ENCODE data around the gene PPM1E. TPM values are rescaled to one million over a fixed set of nuclear protein-coding genes. Genes with fewer than 3 reads are reported as not detected.
A peak's percentile ranks its signal among the peaks of the same experiment; 100 is the strongest.

PPM1E gene
- total and polyA plus RNA-seq, 4 donors = 0.08 to 1.3 (median 0.66) TPM

DNA sequence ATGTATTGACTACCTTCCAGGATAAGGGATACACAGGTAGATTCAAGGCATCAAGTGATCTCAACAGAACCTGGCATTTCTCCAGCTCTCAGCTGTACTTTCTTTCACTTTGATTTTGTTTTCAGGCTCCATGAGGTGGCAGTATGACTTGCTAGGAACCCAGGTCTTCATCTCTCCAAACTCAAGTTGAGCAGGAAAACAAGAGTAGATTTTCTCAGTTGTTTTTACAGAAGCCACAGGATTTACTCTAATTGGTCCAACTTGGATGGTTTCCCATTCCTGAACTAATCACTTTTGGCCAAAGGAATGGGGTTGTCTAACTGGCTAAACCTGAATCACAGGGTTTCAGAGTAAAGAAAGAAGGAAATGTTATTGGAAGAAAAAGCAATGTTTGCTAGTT is 204.4 kb downstream of the PPM1E start:
- ATAC-seq (ENCODE audit: insufficient read depth, low FRiP score) = no peak
- TF ChIP-seq, protein P1, sequence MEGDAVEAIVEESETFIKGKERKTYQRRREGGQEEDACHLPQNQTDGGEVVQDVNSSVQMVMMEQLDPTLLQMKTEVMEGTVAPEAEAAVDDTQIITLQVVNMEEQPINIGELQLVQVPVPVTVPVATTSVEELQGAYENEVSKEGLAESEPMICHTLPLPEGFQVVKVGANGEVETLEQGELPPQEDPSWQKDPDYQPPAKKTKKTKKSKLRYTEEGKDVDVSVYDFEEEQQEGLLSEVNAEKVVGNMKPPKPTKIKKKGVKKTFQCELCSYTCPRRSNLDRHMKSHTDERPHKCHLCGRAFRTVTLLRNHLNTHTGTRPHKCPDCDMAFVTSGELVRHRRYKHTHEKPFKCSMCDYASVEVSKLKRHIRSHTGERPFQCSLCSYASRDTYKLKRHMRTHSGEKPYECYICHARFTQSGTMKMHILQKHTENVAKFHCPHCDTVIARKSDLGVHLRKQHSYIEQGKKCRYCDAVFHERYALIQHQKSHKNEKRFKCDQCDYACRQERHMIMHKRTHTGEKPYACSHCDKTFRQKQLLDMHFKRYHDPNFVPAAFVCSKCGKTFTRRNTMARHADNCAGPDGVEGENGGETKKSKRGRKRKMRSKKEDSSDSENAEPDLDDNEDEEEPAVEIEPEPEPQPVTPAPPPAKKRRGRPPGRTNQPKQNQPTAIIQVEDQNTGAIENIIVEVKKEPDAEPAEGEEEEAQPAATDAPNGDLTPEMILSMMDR (IDR thresholded peaks at IDR 0.05; ENCODE audit: control extremely low read depth, extremely low read depth) = no peak
- Histone ChIP-seq H3K36me3 (ENCODE audit: control insufficient read depth in 4 of 4, insufficient read depth in 4 of 4, low read length in 4 of 4) (no peaks in the 10 kb centered on the region), H3K9me3 (ENCODE audit: control insufficient read depth in 4 of 4, insufficient read depth in 3 of 4, low read length in 3 of 4) (no peaks in the 10 kb centered on the region), H3K4me1 (ENCODE audit: control insufficient read depth in 5 of 5, insufficient read depth in 5 of 5, low read length in 5 of 5) (no peaks in the 10 kb centered on the region), H3K4me3 (no peak overlapping the region), H3K27ac (ENCODE audit: low read depth in 1 of 2, low read length in 1 of 2) (no peak overlapping the region), H3K27me3 (ENCODE audit: control insufficient read depth in 3 of 3, insufficient read depth in 3 of 3, low read length in 2 of 3) (no peaks in the 10 kb centered on the region), H3K9ac (ENCODE audit: insufficient read depth in 1 of 2, low read length in 2 of 2) (no peak overlapping the region)
- peak in 2 of 3 donors; percentile 43 to 64 for DNase-seq

- Histone ChIP-seq H3K27me3 (ENCODE audit: control insufficient read depth in 3 of 3, insufficient read depth in 3 of 3, low read length in 2 of 3) (no peaks in the 10 kb centered on the region), H3K9ac (ENCODE audit: insufficient read depth in 1 of 2, low read length in 2 of 2) (no peak overlapping the region), H3K36me3 (ENCODE audit: control insufficient read depth in 4 of 4, insufficient read depth in 4 of 4, low read length in 4 of 4) (no peaks in the 10 kb centered on the region), H3K4me1 (ENCODE audit: control insufficient read depth in 5 of 5, insufficient read depth in 5 of 5, low read length in 5 of 5) (no peaks in the 10 kb centered on the region), H3K4me3 (no peak overlapping the region), H3K9me3 (ENCODE audit: control insufficient read depth in 4 of 4, insufficient read depth in 3 of 4, low read length in 3 of 4) (no peaks in the 10 kb centered on the region), H3K27ac (ENCODE audit: low read depth in 1 of 2, low read length in 1 of 2) (no peak overlapping the region)
- TF ChIP-seq, protein P1 (IDR thresholded peaks at IDR 0.05; ENCODE audit: control extremely low read depth, extremely low read depth) = no peak
- WGBS, 2 donors = 82 to 88% methylated on average over 3 of the region's 3 CpGs
- no peak for ATAC-seq (ENCODE audit: insufficient read depth, low FRiP score)
- DNase-seq = no peak
Observed at GRCh38 chr17:58965221-58965620, 209.6 kb downstream of the PPM1E start.

DNA sequence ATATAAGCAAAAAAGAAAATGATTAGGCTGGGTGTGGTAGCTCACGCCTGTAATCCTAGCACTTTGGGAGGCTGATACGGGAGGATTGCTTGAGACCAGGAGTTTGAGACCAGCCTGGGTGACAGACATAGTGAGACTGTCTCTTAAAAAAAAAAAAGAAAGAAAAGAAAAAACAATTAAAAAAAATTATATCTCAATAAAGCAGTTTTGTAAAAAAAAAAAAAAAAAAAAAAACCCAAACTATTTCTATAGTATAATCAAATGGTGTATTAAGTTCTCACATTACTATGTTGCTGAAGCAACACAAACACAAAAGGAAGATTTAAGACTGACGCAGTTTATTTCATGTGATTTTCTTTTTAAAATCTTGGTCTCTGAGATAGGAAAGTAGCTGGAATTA is 210.6 kb downstream of the PPM1E start:
- Histone ChIP-seq H3K36me3 (ENCODE audit: control insufficient read depth in 4 of 4, insufficient read depth in 4 of 4, low read length in 4 of 4) (no peaks in the 10 kb centered on the region), H3K4me1 (ENCODE audit: control insufficient read depth in 5 of 5, insufficient read depth in 5 of 5, low read length in 5 of 5) (no peaks in the 10 kb centered on the region), H3K9me3 (ENCODE audit: control insufficient read depth in 4 of 4, insufficient read depth in 3 of 4, low read length in 3 of 4) (no peaks in the 10 kb centered on the region), H3K27ac (ENCODE audit: low read depth in 1 of 2, low read length in 1 of 2) (no peak overlapping the region), H3K9ac (ENCODE audit: insufficient read depth in 1 of 2, low read length in 2 of 2) (no peak overlapping the region), H3K4me3 (no peak overlapping the region), H3K27me3 (ENCODE audit: control insufficient read depth in 3 of 3, insufficient read depth in 3 of 3, low read length in 2 of 3) (no peaks in the 10 kb centered on the region)
- DNase-seq = no peak
- WGBS, 2 donors = 97 to 98% methylated on average over 3 of the region's 3 CpGs
- no peak for ATAC-seq (ENCODE audit: insufficient read depth, low FRiP score)
- TF ChIP-seq, protein P1 (IDR thresholded peaks at IDR 0.05; ENCODE audit: control extremely low read depth, extremely low read depth) = no peak

DNA sequence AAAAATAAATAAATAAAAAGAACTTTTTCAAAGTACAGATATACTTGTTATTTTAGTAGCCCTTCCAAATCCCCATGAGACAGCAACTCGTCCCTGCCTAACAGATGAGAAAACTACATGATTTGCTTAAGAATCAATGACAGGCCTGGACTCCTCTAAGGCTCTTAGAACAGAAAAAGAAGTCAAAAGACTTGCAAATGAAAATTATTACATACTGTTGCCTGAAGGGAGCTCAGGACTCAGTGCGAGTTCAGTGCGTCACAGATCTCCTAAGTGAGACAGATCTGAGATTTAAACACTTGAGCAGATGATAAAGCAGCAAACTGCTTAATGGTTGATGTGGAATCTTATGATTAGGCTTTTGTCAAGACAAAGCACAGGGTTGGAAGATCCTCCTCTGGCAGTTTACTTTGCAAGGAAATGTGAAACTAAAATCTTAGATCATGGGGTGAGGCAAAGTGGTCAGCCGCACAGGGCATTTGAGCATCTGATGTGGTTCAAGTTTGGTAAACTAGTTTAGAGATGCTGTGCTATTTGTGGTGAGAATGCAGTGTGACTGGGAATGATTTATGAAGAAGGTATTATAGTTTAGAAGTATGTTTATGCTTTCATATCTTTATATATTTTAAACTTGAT is 212.9 kb downstream of the PPM1E start:
- Histone ChIP-seq H3K36me3 (ENCODE audit: control insufficient read depth in 4 of 4, insufficient read depth in 4 of 4, low read length in 4 of 4) (no peaks in the 10 kb centered on the region), H3K4me1 (ENCODE audit: control insufficient read depth in 5 of 5, insufficient read depth in 5 of 5, low read length in 5 of 5) (no peaks in the 10 kb centered on the region), H3K27ac (ENCODE audit: low read depth in 1 of 2, low read length in 1 of 2) (no peak overlapping the region), H3K9me3 (ENCODE audit: control insufficient read depth in 4 of 4, insufficient read depth in 3 of 4, low read length in 3 of 4) (no peaks in the 10 kb centered on the region), H3K4me3 (no peak overlapping the region), H3K27me3 (ENCODE audit: control insufficient read depth in 3 of 3, insufficient read depth in 3 of 3, low read length in 2 of 3) (no peaks in the 10 kb centered on the region), H3K9ac (ENCODE audit: insufficient read depth in 1 of 2, low read length in 2 of 2) (no peak overlapping the region)
- no peak for DNase-seq
- ATAC-seq (ENCODE audit: insufficient read depth, low FRiP score) = no peak
- WGBS, 2 donors = 85 to 88% methylated on average over 4 of the region's 4 CpGs
- TF ChIP-seq, protein P1 (IDR thresholded peaks at IDR 0.05; ENCODE audit: control extremely low read depth, extremely low read depth) = no peak

Measured in lung (tissue), 12 donors.